SK-N-MC (cell line): ENCODE measurements around the gene PSG11.
"Not testable (repeated sequence)": the region's sequence is repeated elsewhere in the genome, so short reads cannot be mapped to it uniquely, and the experiment has no call there.

Source experiments
- EZH2 ChIP-seq: fragments of 200-600 bp; sonication (generic); IDR thresholded peaks from one replicate; pipeline ENCODE4 v1.6.1; 2017; ENCODE audit warnings: antibody characterized with exemption
- POLR2AphosphoS5 ChIP-seq: IDR thresholded peaks from 2 replicates; pipeline ENCODE4 v1.6.1; 2012; ENCODE audit warnings: mild to moderate bottlenecking, low read depth, low read length, borderline replicate concordance

DNA sequence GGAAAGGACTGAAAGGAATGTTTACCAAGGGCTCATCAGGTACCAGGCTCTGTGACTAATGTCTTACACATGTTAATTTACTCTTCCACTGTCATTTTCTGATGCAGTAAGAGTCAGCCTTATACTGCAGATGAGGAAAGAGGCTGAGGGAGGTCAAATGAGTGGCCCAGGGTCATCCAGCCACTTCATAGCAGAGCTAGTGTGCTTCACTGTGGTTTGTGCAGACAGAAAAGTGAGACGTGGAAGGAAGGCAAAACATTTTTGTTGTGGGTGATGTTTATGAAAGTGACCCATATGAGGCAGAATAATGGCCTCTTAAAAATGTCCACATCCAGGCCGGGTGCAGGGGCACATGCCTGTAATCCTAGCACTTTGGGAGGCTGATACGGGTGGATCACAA, 34.0 kb upstream of the PSG11 start:
- TF ChIP-seq EZH2, POLR2AphosphoS5: not testable (repeated sequence)
